ENCODE measurements around the gene TFR2.

Gene TFR2

GRCh38 chr7:100642534-100642907, 1.2 kb upstream of the TFR2 start:
- no peak for TF ChIP-seq GATA2 (IDR thresholded peaks at IDR 0.05; ENCODE audit: low read depth, low read length)
- TF ChIP-seq GATA3 (IDR thresholded peaks at IDR 0.05; ENCODE audit: low read depth, low read length) = no peak

DNA sequence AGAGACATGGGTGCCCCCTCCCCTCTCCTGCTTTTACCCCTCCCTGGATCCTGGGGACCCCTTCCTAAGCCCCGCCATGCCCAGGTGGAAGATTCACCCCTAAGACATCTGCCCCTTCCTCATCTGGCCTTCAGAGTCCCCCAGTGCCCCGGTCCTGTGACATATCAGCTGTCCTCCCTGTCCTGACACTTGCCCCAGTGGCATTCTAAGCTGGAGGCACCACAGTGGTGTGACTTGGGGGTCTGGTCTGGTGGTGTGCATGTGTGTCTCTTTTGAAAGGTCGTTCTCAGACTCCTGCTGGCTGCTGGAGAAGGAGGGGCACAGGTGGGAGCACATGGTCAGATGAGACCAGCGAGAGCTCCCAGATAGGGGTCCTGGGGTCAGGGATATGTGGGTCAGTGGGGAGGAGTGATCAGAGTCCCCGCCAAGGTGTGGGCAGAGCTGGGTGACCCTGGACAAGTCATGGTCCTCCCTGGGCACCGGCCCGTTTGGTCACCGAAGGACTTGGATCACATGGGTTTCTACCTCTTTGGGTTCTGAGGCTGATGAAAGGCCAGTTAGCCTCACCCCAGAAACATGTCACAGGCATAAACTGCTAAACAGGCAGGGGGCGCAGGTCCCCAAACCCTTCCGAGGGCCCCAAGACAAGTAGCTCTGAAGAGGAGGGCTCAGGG, 645 bp upstream of the TFR2 start:
- TF ChIP-seq GATA3 (IDR thresholded peaks at IDR 0.05; ENCODE audit: low read depth, low read length) = no peak
- TF ChIP-seq GATA2 (IDR thresholded peaks at IDR 0.05; ENCODE audit: low read depth, low read length) = no peak

DNA sequence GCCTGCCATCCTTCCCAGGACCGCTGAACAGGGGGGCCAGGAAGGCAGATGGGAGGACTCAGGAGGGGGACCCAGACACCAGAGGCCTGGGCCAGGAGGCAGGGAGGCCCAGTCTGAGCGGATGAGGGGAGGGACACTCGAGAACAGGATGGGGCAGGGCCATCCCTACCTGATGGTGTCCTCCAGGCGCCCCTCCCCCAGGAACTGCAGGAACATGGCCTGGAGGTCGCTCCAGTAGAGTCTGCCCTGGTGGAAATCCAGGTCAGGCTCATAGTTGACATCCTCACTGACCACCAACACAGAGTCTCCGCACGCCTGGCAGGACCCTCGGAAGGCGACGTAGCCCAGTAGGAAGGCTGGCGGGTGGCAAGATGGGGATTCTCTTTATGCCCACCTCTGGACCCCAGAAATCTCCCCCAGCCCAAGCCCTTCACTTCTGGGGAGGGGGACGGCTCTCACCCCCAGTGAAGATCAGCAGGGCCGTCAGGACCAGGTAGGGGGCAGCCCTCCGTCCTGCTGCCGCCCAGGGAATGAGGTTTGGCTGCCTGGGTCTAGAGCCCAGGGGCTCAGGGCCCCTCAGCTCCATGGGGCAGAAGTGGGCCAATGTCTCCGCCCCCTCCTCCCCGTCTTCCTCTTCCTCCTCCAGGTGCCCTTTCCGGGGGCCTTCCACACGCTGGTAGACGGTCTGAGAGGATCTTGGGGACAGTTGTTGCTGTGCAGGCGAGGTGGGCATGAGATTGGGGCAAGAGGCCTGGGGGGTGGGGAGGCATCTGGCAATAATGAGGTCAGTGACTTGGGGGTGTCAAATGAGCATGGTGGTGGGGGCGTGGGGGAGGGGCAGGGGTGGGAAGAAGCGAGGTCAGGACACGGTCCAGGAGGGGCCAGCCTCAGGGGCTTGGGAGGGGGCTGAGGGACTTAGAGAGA, 573 bp downstream of the TFR2 start:
- TF ChIP-seq GATA2 (IDR thresholded peaks at IDR 0.05; ENCODE audit: low read depth, low read length) (no peak), GATA3 (IDR thresholded peaks at IDR 0.05; ENCODE audit: low read depth, low read length) (no peak)

DNA sequence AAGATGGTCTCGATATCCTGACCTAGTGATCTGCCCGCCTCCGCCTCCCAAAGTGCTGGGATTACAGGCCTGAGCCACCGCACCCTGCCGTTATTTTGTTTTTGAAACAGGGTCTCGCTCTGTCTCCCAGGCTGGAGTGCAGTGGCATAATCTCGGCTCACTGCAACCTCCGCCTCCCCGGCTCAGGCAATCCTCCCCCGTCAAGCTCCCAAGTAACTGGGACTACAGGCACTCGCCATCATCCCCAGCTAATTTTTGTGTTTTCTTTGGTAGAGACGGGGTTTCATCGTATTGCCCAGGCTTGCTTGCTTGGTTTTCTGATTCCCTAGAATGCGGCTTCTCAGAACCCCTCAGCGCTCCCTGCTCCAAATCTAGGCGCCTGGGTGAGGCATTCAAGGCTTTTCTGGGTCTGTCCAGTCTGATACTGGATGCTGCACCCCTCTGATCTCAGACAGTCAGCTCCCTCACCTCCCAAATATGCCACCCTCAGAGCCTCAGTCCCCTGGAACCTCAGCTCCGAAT, 1.3 kb downstream of the TFR2 start:
- TF ChIP-seq GATA2 (IDR thresholded peaks at IDR 0.05; ENCODE audit: low read depth, low read length) = no peak
- no peak for TF ChIP-seq GATA3 (IDR thresholded peaks at IDR 0.05; ENCODE audit: low read depth, low read length)

DNA sequence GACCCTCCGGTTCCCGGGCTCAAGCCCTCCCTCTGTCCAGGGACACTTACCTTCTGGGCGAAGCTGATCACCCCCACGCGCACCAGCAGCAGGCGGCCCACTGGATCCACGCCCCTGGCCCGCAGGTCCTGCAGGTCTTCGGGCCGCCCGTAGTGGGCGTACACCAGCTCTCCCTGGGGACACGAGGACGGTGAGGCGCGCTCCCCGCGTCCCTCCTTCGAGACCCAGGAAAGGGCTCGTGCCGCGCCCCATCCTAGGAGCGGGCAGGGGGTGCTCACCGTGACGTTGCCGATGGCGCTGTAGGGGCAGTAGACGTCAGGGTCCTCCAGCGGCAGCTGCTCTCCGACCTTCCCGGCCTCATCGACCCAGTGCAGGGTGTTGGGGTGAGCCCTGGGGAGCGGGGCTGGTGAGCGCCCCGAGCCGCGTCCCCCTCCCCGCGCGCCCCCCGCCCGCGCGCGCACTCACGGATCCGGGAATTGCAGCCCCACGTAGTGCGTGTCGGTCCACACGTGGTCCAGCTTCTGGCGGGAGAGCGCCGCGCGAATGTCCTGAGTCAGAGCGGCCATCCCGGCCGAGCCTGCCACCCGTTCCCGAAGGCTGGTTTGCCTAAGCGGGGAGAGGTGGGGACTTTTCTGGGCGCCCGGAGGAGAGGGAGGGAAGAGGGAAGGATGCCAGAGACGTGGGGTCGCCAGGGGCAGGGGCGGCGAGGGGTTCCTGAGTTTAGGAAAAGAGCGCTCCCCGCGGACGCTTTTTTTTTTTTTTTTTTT, 8.2 kb downstream of the TFR2 start:
- no peak for TF ChIP-seq GATA3 (IDR thresholded peaks at IDR 0.05; ENCODE audit: low read depth, low read length)
- TF ChIP-seq GATA2 (IDR thresholded peaks at IDR 0.05; ENCODE audit: low read depth, low read length) = no peak

GRCh38 chr7:100630066-100630465, 11.3 kb downstream of the TFR2 start:
- no peak for TF ChIP-seq GATA3 (IDR thresholded peaks at IDR 0.05; ENCODE audit: low read depth, low read length)
- no peak for TF ChIP-seq GATA2 (IDR thresholded peaks at IDR 0.05; ENCODE audit: low read depth, low read length)

DNA sequence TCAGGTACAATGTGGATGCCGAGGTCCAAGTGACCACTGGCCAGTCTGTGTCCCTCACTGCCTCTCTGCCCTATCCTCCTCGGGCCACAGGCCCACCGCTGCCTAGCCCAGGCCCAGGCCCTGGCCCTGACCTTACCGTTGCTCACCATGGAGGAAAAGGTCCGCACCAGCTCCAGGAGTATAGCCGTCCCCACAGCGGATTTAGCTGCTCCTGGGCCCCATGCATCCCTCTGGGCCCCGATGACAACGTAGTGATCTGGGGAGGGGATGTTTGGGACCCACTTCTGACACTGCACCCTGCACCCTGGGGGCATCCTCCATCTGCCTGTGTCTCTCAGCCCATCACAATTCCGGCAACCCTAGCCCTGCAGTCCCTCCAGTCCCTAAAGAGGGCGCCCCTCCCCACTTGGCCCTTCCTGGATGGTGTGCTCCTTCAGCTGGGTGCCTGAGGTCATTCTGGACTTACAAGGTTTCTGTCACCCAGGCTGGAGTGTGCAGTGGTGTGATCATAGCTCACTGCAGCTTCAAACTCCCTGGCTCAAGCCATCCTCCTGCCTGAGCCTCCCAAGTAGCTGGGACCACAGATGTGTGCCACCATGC, 12.1 kb downstream of the TFR2 start:
- TF ChIP-seq GATA2 (IDR thresholded peaks at IDR 0.05; ENCODE audit: low read depth, low read length) (no peak), GATA3 (IDR thresholded peaks at IDR 0.05; ENCODE audit: low read depth, low read length) (no peak)

GRCh38 chr7:100627238-100627549, 14.2 kb downstream of the TFR2 start:
- no peak for TF ChIP-seq GATA2 (IDR thresholded peaks at IDR 0.05; ENCODE audit: low read depth, low read length)

- TF ChIP-seq GATA3 (IDR thresholded peaks at IDR 0.05; ENCODE audit: low read depth, low read length) (no peak), GATA2 (IDR thresholded peaks at IDR 0.05; ENCODE audit: low read depth, low read length) (no peak)
Measured at GRCh38 chr7:100626530-100627237, 14.7 kb downstream of the TFR2 start.

DNA sequence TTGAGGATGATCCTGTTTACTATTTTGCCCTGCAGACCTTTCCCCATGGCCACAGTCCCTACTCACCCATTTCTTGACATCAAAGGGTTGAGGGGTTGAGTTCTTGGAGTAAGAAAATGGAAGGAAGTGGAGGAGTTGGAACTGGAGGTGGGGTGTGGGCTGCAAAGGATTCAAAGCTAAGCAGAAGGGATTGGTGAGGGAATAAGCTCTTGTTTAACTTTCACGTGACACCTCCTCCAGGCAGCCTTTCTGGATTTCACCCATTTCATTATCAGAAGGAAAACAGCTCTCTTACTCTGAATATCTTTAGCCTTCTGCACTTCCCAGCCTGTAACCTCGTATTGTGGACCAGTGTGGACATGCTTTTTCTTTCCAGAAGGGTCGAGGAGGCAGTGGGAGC, 15.3 kb downstream of the TFR2 start:
- no peak for TF ChIP-seq GATA2 (IDR thresholded peaks at IDR 0.05; ENCODE audit: low read depth, low read length)
- no peak for TF ChIP-seq GATA3 (IDR thresholded peaks at IDR 0.05; ENCODE audit: low read depth, low read length)

- TF ChIP-seq GATA3 (IDR thresholded peaks at IDR 0.05; ENCODE audit: low read depth, low read length) (no peak), GATA2 (IDR thresholded peaks at IDR 0.05; ENCODE audit: low read depth, low read length) (no peak)
Measured at GRCh38 chr7:100623951-100624824, 17.2 kb downstream of the TFR2 start.

DNA sequence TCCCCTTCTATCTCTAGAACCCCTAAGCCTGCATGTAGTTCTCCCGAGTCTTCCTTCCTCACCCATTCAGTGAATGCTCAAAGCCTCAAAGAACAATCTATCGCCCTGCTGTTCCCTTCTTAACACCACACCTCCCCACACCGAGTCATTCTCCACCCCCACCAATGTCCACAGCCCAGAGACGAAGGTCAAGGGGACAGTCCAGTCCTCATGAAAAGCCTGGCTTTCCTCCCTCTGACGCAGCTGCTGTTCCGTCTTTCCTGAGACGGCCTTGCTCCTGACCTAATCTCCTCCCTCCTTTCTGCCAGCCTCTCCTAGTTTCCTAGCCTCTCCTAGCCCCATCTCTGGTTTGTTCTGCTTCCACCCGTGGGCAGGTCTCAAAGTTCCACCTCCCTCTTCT, 19.8 kb downstream of the TFR2 start:
- TF ChIP-seq GATA2 (IDR thresholded peaks at IDR 0.05; ENCODE audit: low read depth, low read length) = no peak

DNA sequence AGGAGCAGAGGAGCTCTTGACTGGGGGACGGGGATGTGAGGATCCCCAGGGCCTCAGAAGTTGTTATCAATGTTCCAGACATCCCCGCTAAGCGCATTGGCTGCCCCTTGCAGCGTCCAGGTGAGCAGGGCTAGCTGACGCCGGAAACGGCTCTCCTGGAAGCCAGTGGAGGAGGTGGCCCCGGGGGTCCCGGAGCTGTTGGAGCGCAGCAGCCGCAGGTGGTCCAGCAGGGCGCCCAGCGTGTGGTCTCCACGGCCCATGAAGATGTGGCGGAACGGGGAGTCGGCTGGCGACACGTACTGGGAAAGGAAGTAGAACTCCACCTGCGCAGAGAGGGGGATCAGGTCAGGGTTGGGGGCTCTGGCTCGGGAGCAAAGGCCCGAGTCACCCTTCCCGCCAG, 20.5 kb downstream of the TFR2 start:
- TF ChIP-seq GATA2 (IDR thresholded peaks at IDR 0.05; ENCODE audit: low read depth, low read length) (no peak), GATA3 (IDR thresholded peaks at IDR 0.05; ENCODE audit: low read depth, low read length) (no peak)
